ENCODE data around the gene LY6G6D. TPM values are rescaled to one million over a fixed set of nuclear protein-coding genes. Genes with fewer than 3 reads are reported as not detected.

Gene LY6G6D
- not detected in 5 replicates for total RNA-seq (2022; extraction: Qiagen RNA extraction)

GRCh38 chr6:31715022-31715958 lies at the start of gene LY6G6D:
LY6G6D (plus strand) TSS chr6:31715348; CDS start chr6:31715356, 8 bp downstream.

DNA sequence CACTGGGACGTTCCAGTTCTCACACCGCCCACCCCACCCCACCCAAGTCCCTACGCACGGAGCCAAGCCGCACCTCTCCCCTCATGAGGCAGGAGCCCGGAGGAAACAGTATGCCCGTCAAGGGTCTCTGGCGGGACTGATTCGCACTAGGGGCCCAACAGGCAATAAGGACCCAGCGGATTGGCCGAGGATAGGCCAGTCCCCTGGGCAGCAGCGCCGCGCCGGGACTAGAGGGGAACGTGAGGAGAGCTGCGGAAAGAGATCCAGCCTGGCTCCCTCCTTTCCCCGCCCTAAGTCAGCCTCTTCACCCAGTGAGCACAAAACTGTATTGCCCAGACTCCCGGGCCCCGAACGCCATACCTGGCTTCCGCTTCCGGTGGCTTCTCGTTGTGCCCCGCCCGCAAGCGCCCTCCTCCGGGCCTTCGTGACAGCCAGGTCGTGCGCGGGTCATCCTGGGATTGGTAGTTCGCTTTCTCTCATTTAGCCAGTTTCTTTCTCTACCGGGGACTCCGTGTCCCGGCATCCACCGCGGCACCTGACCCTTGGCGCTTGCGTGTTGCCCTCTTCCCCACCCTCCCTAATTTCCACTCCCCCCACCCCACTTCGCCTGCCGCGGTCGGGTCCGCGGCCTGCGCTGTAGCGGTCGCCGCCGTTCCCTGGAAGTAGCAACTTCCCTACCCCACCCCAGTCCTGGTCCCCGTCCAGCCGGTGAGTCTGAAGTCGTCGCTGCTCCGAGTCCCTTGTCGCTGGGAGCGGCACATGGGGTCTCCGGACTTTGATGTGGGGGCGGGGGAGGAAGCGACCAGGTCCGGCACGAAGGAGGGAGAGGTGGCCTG lies 49.4 kb upstream of the LY6G6D start, which contains the start of gene CSNK2B:
Gene CSNK2B (plus strand): TSS at position 580 of the 836 bp plus-strand sequence. CDS start 752 bp downstream, outside the sequence.

DNA sequence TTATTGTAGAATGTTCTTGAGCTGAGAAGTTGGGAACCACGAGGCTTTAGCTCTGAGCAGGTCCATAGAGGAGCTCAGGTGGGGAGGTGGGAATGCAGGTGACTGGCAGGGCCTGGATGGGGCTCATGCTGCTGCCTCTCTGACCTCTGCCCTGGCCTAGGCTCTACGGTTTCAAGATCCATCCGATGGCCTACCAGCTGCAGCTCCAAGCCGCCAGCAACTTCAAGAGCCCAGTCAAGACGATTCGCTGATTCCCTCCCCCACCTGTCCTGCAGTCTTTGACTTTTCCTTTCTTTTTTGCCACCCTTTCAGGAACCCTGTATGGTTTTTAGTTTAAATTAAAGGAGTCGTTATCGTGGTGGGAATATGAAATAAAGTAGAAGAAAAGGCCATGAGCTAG lies 45.5 kb upstream of the LY6G6D start, which contains the start of gene LY6G5B:
Gene LY6G5B (plus strand): TSS at position 301 of the 400 bp plus-strand sequence. CDS start 975 bp downstream, outside the sequence.

GRCh38 chr6:31680226-31681134 lies 34.7 kb upstream of the LY6G6D start, which contains the start of gene LY6G5C:
LY6G5C (minus strand) TSS chr6:31681067; CDS start chr6:31680373, 694 bp downstream.

GRCh38 chr6:31702819-31703716 lies 12.1 kb upstream of the LY6G6D start, which contains the start of gene ABHD16A:
ABHD16A (minus strand) TSS chr6:31703324; CDS start chr6:31703281, 43 bp downstream.

DNA sequence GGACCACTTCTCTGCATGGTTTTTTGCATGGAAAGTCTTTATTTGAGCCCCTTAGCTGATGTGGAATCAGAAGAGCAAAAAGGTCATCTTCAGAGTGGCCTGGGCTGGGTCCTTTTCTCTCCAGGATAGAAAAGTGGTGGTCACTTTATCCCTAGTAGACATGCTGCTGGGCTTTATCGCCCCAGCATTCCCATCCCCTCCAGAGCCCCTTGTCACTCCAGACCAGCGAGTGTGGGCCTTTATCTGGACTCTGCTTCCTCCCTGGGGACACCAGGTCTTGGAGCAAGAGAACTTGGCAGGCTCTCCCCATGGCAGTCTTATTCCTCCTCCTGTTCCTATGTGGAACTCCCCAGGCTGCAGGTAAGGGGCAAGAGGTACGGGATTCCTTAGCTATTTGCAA lies 8.5 kb upstream of the LY6G6D start, which contains the start of gene LY6G6F:
Gene LY6G6F (plus strand): TSS at position 268 of the 400 bp plus-strand sequence. CDS start 41 bp downstream, at position 309.

DNA sequence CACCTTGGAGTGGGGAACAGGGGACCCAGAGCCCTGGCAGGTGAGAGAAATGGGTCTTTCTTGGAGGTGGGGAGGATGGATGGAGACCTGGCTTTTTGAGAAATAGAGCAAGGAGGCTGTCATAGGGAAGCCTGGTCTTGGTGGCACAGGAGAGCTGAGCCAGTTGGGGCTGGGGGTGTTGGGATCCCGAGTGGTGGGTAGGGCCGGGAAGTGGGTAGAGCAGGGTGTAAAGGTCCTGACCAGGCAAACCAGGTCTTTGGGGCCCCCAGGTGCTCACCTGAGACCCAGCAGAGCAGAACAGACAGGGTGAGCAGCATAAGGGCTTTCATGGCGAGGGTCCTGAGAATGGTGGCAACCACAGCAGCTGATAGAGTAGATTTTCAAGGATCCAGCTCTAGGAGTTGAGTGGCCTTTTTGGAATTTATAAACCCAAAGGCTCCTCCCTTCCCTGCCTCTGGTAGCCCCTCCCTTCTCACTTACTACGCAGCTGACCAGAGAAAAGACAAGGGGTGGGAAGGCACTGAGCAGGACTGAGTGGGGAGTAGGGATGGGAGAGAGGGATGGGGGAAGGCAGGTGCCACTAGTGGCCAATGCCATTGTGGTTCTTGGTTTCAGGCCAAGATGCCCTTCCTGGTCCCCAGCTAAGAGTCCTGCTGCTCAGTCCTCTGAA lies 6.3 kb downstream of the LY6G6D start, which contains the start of gene LY6G6C:
Gene LY6G6C (minus strand): TSS at position 396 of the 670 bp plus-strand sequence. CDS start 67 bp downstream, at position 329.

DNA sequence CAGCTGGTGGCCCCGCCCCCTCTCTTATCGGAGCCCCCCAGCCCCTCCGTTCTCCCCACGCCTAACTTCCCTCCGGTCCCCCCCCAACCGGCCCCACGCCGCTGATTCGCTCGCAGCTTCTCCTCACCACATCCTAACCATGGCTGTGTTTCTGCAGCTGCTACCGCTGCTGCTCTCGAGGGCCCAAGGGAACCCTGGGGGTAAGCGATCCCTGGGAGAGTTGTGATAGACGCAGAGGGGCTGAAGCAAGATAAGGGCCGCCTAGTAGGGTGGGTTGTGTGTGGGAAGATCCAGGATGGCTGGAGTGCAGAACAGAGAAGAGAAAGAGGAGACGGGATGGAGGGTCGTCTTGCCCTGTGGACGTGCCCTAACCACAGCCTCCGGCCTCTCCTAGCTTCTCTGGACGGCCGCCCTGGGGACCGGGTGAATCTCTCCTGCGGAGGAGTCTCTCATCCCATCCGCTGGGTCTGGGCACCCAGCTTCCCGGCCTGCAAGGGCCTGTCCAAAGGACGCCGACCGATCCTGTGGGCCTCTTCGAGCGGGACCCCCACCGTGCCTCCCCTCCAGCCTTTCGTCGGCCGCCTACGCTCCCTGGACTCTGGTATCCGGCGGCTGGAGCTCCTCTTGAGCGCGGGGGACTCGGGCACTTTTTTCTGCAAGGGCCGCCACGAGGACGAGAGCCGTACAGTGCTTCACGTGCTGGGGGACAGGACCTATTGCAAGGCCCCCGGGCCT lies 8.3 kb downstream of the LY6G6D start, which contains the start of gene MPIG6B:
Gene MPIG6B (plus strand): TSS at position 129 of the 735 bp plus-strand sequence. CDS start 11 bp downstream, at position 140.

DNA sequence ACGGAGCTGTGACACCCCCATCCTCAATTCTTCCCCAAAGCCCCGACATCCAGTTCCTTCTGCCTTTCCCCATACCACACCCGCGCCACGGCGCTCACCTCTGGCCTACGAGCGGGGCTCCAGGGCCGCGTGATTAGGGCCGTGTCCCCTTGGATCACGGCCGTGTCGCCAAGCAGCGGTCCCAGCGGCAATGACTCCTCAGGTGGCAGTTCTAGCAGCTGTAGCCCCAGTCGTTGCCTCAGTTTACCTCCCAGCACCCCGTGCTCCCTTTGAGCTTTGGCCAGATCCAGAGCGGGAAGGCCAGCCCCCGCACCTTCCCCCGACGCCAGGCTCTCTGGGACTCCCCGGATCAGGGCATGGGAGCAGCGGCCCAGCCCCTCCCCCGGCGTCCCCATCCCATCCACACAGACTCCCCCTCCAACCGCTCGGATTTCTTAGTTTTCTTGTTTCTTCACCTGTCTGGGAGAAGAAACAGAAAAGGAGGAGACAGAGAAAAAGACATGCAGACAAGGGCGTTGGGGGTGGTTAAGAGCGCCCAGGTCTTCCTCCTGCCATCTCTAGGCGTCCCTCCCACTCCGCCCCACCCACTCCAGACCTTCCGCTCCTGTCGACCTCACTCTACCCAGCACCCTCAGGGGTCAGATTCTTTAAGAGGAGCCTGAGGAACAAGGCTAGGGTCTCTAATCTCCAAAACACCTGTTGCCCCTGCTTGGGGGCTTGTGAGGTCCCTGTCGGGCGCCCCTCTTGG lies 13.8 kb downstream of the LY6G6D start, which contains the start of gene DDAH2:
Gene DDAH2 (minus strand): TSS at position 533 of the 748 bp plus-strand sequence. CDS start 138 bp downstream, at position 395.

DNA sequence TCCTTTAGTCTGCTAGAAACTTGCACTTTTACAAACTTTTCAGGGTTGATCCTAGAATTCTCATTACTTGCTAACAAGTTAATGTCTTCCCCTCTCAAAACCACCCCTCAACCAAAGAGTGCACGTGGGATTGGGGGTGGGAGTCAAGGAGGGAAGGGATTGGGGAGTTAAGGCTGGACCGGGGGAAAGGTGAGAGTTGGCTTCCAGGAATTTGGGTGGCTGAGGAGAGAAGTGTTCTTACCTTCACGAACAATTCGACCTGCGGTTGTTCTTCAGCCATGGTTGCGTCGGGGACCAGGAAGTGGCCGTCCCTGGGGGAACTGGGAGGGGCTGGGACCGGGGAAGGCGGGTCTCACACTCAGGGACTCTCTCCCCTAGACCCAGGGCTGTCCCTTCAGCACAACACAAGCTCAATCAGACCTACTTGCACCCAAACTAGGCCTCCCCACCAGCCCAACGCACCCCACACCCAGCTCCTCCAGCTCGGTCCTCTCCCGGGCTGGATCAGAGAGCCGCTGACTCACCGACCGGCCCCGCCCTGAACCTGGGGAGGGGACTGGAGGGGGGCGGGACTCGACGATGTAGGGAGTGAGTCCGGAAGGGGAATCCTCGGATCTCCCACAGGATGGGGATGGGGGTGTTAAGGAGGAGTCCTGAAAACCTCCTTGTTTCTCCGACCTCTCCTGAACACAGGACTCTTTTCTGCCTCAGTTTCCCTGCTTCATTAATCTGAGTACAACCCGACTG lies 21.0 kb downstream of the LY6G6D start, which contains the start of gene CLIC1:
Gene CLIC1 (minus strand): TSS at position 510 of the 747 bp plus-strand sequence. CDS start 230 bp downstream, at position 280.

DNA sequence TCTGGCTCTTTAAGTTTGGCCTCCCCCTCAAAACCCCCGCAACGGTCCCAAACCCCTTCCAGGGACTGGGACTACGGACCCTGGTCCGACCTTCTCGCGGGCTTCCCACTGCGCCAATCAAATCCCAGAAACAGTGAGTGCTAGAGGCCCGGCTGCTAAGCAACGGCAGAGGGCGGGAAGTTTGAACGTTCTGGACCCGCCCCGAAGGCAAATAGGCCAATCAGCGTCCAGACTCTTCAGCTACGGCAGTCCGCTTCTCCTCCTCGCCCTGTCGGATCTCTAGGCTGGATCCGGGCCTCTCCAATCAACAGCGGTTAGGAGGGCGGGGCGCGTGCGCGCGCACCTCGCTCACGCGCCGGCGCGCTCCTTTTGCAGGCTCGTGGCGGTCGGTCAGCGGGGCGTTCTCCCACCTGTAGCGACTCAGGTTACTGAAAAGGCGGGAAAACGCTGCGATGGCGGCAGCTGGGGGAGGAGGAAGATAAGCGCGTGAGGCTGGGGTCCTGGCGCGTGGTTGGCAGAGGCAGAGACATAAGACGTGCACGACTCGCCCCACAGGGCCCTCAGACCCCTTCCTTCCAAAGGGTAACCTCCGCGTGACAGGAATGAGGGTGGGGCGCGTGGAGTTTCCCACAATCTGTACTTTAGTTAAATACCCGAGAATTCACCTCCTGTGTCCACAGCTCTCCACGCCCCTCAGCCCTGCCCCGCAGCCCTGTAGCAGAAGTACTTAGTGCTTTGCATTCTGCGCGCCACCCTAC lies 24.7 kb downstream of the LY6G6D start, which contains the start of gene MSH5:
Gene MSH5 (plus strand): TSS at position 367 of the 758 bp plus-strand sequence. CDS start 462 bp downstream, outside the sequence.

DNA sequence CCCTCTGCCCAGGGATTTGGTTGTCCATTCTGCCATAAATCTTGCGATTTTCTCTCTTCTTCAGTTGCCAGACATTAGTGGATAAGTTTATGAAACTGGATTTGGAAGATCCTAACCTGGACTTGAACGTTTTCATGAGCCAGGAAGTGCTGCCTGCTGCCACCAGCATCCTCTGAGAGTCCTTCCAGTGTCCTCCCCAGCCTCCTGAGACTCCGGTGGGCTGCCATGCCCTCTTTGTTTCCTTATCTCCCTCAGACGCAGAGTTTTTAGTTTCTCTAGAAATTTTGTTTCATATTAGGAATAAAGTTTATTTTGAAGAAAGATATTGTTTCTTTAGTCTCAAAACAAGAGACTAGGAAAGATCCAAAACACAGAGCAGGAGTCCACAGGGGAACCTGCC lies 47.2 kb downstream of the LY6G6D start, which contains the start of gene SAPCD1:
Gene SAPCD1 (plus strand): TSS at position 301 of the 400 bp plus-strand sequence. CDS start 399 bp downstream, outside the sequence.

